ENCODE data around the gene SLC30A3.

DNA sequence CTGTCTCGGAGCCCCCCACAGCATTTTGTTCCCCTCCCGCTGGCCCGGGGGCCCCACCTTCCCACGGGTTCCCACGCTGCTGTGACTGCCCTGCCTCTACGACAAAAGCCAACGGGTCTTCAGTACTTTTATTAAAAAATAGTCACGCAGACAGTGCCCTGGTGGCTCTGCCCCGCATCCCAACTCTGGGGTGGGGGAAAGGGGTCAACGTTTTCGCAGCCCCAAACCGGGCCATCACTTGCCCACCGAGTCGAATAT is 44.4 kb upstream of the SLC30A3 start:
- TF ChIP-seq, protein P1, sequence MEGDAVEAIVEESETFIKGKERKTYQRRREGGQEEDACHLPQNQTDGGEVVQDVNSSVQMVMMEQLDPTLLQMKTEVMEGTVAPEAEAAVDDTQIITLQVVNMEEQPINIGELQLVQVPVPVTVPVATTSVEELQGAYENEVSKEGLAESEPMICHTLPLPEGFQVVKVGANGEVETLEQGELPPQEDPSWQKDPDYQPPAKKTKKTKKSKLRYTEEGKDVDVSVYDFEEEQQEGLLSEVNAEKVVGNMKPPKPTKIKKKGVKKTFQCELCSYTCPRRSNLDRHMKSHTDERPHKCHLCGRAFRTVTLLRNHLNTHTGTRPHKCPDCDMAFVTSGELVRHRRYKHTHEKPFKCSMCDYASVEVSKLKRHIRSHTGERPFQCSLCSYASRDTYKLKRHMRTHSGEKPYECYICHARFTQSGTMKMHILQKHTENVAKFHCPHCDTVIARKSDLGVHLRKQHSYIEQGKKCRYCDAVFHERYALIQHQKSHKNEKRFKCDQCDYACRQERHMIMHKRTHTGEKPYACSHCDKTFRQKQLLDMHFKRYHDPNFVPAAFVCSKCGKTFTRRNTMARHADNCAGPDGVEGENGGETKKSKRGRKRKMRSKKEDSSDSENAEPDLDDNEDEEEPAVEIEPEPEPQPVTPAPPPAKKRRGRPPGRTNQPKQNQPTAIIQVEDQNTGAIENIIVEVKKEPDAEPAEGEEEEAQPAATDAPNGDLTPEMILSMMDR (IDR thresholded peaks at IDR 0.05 in 4 of 5, conservative IDR thresholded peaks at IDR 0.05 in 1 of 5): no peak
- TF ChIP-seq POLR2A (IDR thresholded peaks at IDR 0.05): no peak

Data from gastrocnemius medialis (tissue), 4 donors.